DOHH2 (cell line): Measurements from ENCODE around the gene ARF6.

ENCODE experiments used
- H3F3A ChIP-seq: fragments of 200-600 bp; sonication (generic), shearing (Covaris generic); 2 replicates; pipeline ENCODE4 v1.6.0; 2016; ENCODE audit warnings: antibody characterized with exemption, mild to moderate bottlenecking; ENCODE audit not compliant: control insufficient read depth, insufficient read depth
- H3K27ac ChIP-seq: fragments of 200-600 bp; sonication (generic); 2 replicates; pipeline ENCODE4 v1.5.1; 2014; ENCODE audit warnings: low read depth, mild to moderate bottlenecking, low read length, moderate library complexity
- H3K27me3 ChIP-seq: fragments of 200-600 bp; sonication (generic); 2 replicates; pipeline ENCODE4 v1.6.1; 2014; ENCODE audit warnings: mild to moderate bottlenecking, low read length, mixed read lengths; ENCODE audit not compliant: control insufficient read depth
- H3K36me3 ChIP-seq: fragments of 200-600 bp; sonication (generic); 2 replicates; pipeline ENCODE4 v1.6.1; 2014; ENCODE audit warnings: mild to moderate bottlenecking, low read length, moderate library complexity, mixed read lengths; ENCODE audit not compliant: control insufficient read depth
- H3K4me1 ChIP-seq: fragments of 200-600 bp; sonication (generic); 2 replicates; pipeline ENCODE4 v1.6.1; 2014; ENCODE audit warnings: mild to moderate bottlenecking, low read length, mixed read lengths; ENCODE audit not compliant: control insufficient read depth
- H3K4me2 ChIP-seq: fragments of 200-600 bp; sonication (generic); 2 replicates; pipeline ENCODE4 v1.6.0; 2014; ENCODE audit warnings: mild to moderate bottlenecking, low read length, moderate library complexity
- H3K4me3 ChIP-seq: fragments of 200-600 bp; sonication (generic); 2 replicates; pipeline ENCODE4 v1.5.1; 2014; ENCODE audit warnings: mild to moderate bottlenecking, low read length, mixed read lengths
- H3K79me2 ChIP-seq: fragments of 200-600 bp; sonication (generic); 2 replicates; pipeline ENCODE4 v1.6.1; 2014; ENCODE audit warnings: mild to moderate bottlenecking, low read length, mixed read lengths; ENCODE audit not compliant: control insufficient read depth
- H3K9me2 ChIP-seq: fragments of 200-600 bp; sonication (generic); replicated peaks from 2 replicates; pipeline ENCODE4 v1.6.1; 2014; ENCODE audit warnings: mild to moderate bottlenecking, low read length, mixed read lengths; ENCODE audit not compliant: control insufficient read depth
- H3K9me3 ChIP-seq: fragments of 200-600 bp; sonication (generic); 2 replicates; pipeline ENCODE4 v1.6.1; 2014; ENCODE audit warnings: antibody characterized with exemption, low read length, mixed read lengths; ENCODE audit not compliant: control insufficient read depth, insufficient read depth
- H4K20me1 ChIP-seq: fragments of 200-600 bp; sonication (generic); 2 replicates; pipeline ENCODE4 v1.6.0; 2014; ENCODE audit warnings: low read depth, mild to moderate bottlenecking, antibody characterized with exemption, low read length, moderate library complexity; ENCODE audit not compliant: control insufficient read depth, insufficient read depth
- CTCF ChIP-seq: fragments of 200-600 bp; sonication (generic); IDR thresholded peaks from one replicate; pipeline ENCODE4 v1.5.1; 2014; ENCODE audit warnings: antibody characterized with exemption, mild to moderate bottlenecking, low read depth, low read length; ENCODE audit not compliant: poor library complexity, severe bottlenecking
- EZH2phosphoT487 ChIP-seq: fragments of 200-600 bp; sonication (generic); IDR thresholded peaks from 2 replicates; pipeline ENCODE4 v1.6.1; 2017; ENCODE audit warnings: borderline replicate concordance, mild to moderate bottlenecking, antibody characterized with exemption, low read length, moderate library complexity, mixed read lengths

Gene ARF6

GRCh38 chr14:49892636-49893308 is at the start of gene ARF6:
ARF6 (plus strand) TSS chr14:49893082; CDS start chr14:49893737, 655 bp downstream.
- H3K79me2 ChIP-seq, result peaks cover 59% of the 10 kb centered on the region
- no peak for TF ChIP-seq CTCF
- no peak for TF ChIP-seq EZH2phosphoT487
- peaks cover 47% of the 10 kb centered on the region for H3K36me3 ChIP-seq
- H3K4me3 ChIP-seq, result peak within 1 kb of the TSS; percentile 98
- no peaks in the 10 kb centered on the region for H3K9me3 ChIP-seq
- peaks cover 37% of the 10 kb centered on the region for H3K4me1 ChIP-seq
- H3K9me2 ChIP-seq, result no peaks in the 10 kb centered on the region
- H4K20me1 ChIP-seq, result peaks cover 31% of the 10 kb centered on the region
- no peaks in the 10 kb centered on the region for H3K27me3 ChIP-seq
- H3F3A ChIP-seq, result peaks cover 30% of the 10 kb centered on the region
- H3K4me2 ChIP-seq, result peak within 1 kb of the TSS; percentile 66
- peak within 1 kb of the TSS; percentile 84 for H3K27ac ChIP-seq

GRCh38 chr14:49849213-49849847 is 43.6 kb upstream of the ARF6 start:
- H3K79me2 ChIP-seq, result peaks cover 59% of the 10 kb centered on the region
- H3K36me3 ChIP-seq, result peaks cover 63% of the 10 kb centered on the region
- no peak overlapping the region for H3K27ac ChIP-seq

GRCh38 chr14:49851813-49852212 is 41.1 kb upstream of the ARF6 start:
- peak overlapping the region; percentile 65 for H3K27ac ChIP-seq
- H3K4me2 ChIP-seq, result peak overlapping the region; percentile 91
- H3F3A ChIP-seq, result peaks cover 15% of the 10 kb centered on the region
- H3K4me1 ChIP-seq, result peaks cover 38% of the 10 kb centered on the region
- peaks cover 46% of the 10 kb centered on the region for H3K36me3 ChIP-seq
- peaks cover 53% of the 10 kb centered on the region for H3K79me2 ChIP-seq
- TF ChIP-seq EZH2phosphoT487, result no peak
- TF ChIP-seq CTCF, result no peak
- H3K9me2 ChIP-seq, result no peaks in the 10 kb centered on the region
- H4K20me1 ChIP-seq, result no peaks in the 10 kb centered on the region; the same call in 1 of the 2 replicates
- no peaks in the 10 kb centered on the region for H3K9me3 ChIP-seq
- no peaks in the 10 kb centered on the region for H3K27me3 ChIP-seq
- peak overlapping the region; percentile 85 for H3K4me3 ChIP-seq

More at GRCh38 chr14:49849213-49849847, 43.6 kb upstream of the ARF6 start:
- Histone ChIP-seq H3F3A (peaks cover 8% of the 10 kb centered on the region), H3K4me2 (no peak overlapping the region), H3K9me3 (no peaks in the 10 kb centered on the region), H3K4me1 (peaks cover 36% of the 10 kb centered on the region), H4K20me1 (no peaks in the 10 kb centered on the region; the same call in 1 of the 2 replicates), H3K4me3 (no peak overlapping the region), H3K27me3 (no peaks in the 10 kb centered on the region), H3K9me2 (no peaks in the 10 kb centered on the region)
- TF ChIP-seq CTCF (no peak), EZH2phosphoT487 (no peak)
